ENCODE data around the gene PHKB.

- TF ChIP-seq CTCF (conservative IDR thresholded peaks at IDR 0.05) = no peak
- no peak for TF ChIP-seq EZH2 (IDR thresholded peaks at IDR 0.05; ENCODE audit: low read depth)
These were observed 166.0 kb downstream of the PHKB start for GRCh38 chr16:47627085-47627639.

Data from PC-9 (cell line).